Measurements from ENCODE around the gene LMO1. TPM values are rescaled to one million over a fixed set of nuclear protein-coding genes. Genes with fewer than 3 reads are reported as not detected.

Gene LMO1
- total and polyA plus RNA-seq, 9 of the 15 experiments (the other 6 are each of a cell fraction or from before 2014, with no cell fraction given) = not detected

DNA sequence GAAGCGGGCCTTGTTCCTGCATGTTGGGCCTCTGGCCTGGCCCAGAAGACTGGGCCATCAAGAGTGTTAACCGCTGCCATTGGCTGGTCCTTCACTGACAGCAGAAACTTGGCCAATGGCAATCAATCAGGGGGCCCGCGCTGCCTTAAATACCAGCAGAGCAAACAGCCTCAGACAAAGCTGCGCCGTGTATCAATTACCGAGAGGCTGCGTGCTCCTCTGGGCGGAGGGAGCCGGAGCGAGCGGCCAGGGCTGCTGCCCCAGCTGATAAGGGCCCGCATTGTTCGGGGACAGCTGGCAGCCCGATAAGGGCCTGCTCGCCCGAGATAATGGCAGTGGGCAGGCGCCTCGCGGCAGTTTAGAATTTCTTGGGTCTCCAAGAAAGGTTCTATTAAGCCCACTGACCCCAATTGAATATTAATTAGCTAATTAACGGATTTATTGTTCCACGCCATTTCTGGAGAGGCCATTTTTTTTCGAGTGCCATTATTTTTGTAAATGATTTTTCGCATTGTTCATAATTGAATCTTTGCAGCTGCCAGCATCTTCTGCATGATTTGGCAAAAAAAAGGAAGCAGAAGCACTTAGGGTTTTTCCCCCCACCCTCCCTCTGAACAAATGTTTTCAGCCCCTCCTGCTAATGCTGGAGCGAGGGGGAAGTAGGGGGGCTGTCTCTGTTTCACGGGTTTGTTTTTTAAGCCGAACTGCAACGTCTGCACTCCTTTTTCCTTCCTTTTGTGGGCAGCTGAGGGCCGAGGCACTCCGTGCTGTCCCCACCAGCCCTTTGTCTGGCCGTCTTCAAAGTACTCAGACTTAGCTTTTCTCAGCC, 57.2 kb downstream of the LMO1 start (continued):
- TF ChIP-seq, protein P1, sequence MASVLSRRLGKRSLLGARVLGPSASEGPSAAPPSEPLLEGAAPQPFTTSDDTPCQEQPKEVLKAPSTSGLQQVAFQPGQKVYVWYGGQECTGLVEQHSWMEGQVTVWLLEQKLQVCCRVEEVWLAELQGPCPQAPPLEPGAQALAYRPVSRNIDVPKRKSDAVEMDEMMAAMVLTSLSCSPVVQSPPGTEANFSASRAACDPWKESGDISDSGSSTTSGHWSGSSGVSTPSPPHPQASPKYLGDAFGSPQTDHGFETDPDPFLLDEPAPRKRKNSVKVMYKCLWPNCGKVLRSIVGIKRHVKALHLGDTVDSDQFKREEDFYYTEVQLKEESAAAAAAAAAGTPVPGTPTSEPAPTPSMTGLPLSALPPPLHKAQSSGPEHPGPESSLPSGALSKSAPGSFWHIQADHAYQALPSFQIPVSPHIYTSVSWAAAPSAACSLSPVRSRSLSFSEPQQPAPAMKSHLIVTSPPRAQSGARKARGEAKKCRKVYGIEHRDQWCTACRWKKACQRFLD (CRISPR knock-in tag; IDR thresholded peaks at IDR 0.05) = peak; percentile 98
- TF ChIP-seq MAZ (CRISPR knock-in tag; conservative IDR thresholded peaks at IDR 0.05 in 1 of 2, IDR thresholded peaks at IDR 0.05 in 1 of 2) (peak; percentile 79 to 85), FOXM1 (IDR thresholded peaks at IDR 0.05; ENCODE audit: low read depth) (peak; percentile 96), FOXM1 (CRISPR knock-in tag; IDR thresholded peaks at IDR 0.05; ENCODE audit: low read depth) (no peak)

DNA sequence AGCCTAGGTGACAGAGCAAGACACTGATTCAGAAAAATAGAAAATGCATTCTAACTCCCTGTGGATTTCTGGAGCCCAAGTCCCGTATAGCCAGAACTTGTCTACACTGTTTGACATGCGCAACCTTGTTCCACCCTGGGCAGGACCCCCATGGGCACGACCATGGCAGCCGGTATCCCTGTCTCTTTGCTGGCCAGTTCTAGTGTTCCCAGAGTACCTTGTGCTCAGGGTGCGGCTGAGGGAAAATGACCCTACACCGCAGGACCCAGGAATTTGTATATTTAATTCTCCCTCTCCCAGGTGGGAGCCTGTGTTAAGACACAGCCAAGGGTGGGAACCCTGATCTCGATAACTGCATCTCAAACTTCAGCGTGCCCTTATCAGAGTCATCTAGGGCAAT, 58.1 kb downstream of the LMO1 start:
- Histone ChIP-seq H3K36me3 (ENCODE audit: control insufficient read depth, insufficient read depth, low read length) (no peaks in the 10 kb centered on the region), H4K20me1 (replicated peaks; ENCODE audit: control insufficient read depth, insufficient read depth, low read length) (peaks cover 3% of the 10 kb centered on the region; the same call in 1 of the 2 replicates), H3K27ac (ENCODE audit: extremely low read depth, low read depth, low read length) (no peak overlapping the region), H3K27me3 (ENCODE audit: control insufficient read depth in 2 of 2, insufficient read depth in 2 of 2, low read length in 2 of 2) (peaks cover 2 to 15% of the 10 kb centered on the region in 2 experiments; a peak in 2 of 5 replicates), H3K4me1 (replicated peaks in 1 of 2; ENCODE audit: control insufficient read depth in 2 of 2, insufficient read depth in 2 of 2, low read length in 2 of 2) (peaks cover 20 to 25% of the 10 kb centered on the region in 2 experiments; a peak in 4 of 5 replicates), H3K9ac (ENCODE audit: insufficient read depth in 1 of 2, low read depth in 2 of 2, low read length in 2 of 2) (no peak overlapping the region), H3K4me2 (ENCODE audit: insufficient read depth, low read length) (peak overlapping the region; percentile 68), H3K9me3 (replicated peaks; ENCODE audit: control insufficient read depth, insufficient read depth, low read depth, low read length) (no peaks in the 10 kb centered on the region), H3K79me2 (ENCODE audit: control insufficient read depth, insufficient read depth, low read length) (no peaks in the 10 kb centered on the region), H3K4me3 (no peak overlapping the region), H3K9me1 (ENCODE audit: control insufficient read depth, insufficient read depth, low read length) (no peaks in the 10 kb centered on the region), H2AFZ (ENCODE audit: low read depth, low read length) (no peak overlapping the region)
- peak; percentile 15 for FAIRE-seq
- intact Hi-C loops (cut with micrococcal nuclease) (no loop called here), in situ Hi-C loops (cut with MboI) (no loop called here)
- ATAC-seq = no peak
- TF ChIP-seq COPS2 (conservative IDR thresholded peaks at IDR 0.05) (no peak), RNF2 (IDR thresholded peaks at IDR 0.05) (no peak), HNRNPH1 (optimal IDR thresholded peaks at IDR 0.05; ENCODE audit: low read depth, low read length) (no peak), HSF4 (CRISPR knock-in tag; IDR thresholded peaks at IDR 0.05; ENCODE audit: borderline replicate concordance) (no peak), KLF10 (CRISPR knock-in tag; IDR thresholded peaks at IDR 0.05) (no peak), CHCHD3 (CRISPR knock-in tag; IDR thresholded peaks at IDR 0.05) (no peak)
- TF ChIP-seq, protein P2, sequence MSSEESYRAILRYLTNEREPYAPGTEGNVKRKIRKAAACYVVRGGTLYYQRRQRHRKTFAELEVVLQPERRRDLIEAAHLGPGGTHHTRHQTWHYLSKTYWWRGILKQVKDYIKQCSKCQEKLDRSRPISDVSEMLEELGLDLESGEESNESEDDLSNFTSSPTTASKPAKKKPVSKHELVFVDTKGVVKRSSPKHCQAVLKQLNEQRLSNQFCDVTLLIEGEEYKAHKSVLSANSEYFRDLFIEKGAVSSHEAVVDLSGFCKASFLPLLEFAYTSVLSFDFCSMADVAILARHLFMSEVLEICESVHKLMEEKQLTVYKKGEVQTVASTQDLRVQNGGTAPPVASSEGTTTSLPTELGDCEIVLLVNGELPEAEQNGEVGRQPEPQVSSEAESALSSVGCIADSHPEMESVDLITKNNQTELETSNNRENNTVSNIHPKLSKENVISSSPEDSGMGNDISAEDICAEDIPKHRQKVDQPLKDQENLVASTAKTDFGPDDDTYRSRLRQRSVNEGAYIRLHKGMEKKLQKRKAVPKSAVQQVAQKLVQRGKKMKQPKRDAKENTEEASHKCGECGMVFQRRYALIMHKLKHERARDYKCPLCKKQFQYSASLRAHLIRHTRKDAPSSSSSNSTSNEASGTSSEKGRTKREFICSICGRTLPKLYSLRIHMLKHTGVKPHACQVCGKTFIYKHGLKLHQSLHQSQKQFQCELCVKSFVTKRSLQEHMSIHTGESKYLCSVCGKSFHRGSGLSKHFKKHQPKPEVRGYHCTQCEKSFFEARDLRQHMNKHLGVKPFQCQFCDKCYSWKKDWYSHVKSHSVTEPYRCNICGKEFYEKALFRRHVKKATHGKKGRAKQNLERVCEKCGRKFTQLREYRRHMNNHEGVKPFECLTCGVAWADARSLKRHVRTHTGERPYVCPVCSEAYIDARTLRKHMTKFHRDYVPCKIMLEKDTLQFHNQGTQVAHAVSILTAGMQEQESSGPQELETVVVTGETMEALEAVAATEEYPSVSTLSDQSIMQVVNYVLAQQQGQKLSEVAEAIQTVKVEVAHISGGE (CRISPR knock-in tag; IDR thresholded peaks at IDR 0.05) = no peak
- BruUV-seq (replicated peaks) = no TSS peak
- CTCF ChIA-PET (ENCODE audit: low intra/inter-chr PET ratio) = no interaction called here
- POLR2A ChIA-PET = interaction anchor here (0.6 to 1.9 kb wide), 3 partner anchors 9 to 721 kb away, joined by 3 to 7 read pairs (median 4); no protein-coding TSS in a partner anchor
- DNase-seq (ENCODE audit: extremely low read depth in 1 of 4, low spot score in 3 of 4) = no peak
- 50% methylated on average over 8 of the region's 8 CpGs for WGBS (ENCODE audit: insufficient coverage, low coverage, missing lambda C conversion rate)
